OCI-M1 (cell line): ENCODE results near the gene CTNND2.

Source experiments
- DNase-seq: peaks from one replicate; lab custom pipeline; 2025; lab: John Stamatoyannopoulos, UW

The CTNND2 gene

DNA sequence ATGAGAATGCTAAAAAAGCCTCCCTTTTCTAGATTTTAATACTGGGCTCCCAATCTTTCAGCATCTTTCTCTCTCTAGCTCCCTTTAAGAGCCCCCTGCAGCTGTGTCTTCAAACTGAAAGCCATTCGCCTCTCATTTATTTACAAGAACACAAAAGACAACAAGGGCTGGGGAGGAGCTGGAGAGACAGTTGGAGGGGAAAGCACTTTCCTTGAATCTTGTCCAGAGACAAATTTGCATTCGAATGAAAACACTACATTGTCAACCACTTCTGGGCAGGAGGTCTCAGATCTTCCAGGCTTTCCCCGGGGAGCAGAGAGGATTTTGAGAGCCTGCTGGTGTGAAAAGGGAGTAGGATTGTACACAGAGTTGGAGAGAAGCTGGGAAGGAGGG, 518.3 kb downstream of the CTNND2 start:
- no peak for DNase-seq

DNA sequence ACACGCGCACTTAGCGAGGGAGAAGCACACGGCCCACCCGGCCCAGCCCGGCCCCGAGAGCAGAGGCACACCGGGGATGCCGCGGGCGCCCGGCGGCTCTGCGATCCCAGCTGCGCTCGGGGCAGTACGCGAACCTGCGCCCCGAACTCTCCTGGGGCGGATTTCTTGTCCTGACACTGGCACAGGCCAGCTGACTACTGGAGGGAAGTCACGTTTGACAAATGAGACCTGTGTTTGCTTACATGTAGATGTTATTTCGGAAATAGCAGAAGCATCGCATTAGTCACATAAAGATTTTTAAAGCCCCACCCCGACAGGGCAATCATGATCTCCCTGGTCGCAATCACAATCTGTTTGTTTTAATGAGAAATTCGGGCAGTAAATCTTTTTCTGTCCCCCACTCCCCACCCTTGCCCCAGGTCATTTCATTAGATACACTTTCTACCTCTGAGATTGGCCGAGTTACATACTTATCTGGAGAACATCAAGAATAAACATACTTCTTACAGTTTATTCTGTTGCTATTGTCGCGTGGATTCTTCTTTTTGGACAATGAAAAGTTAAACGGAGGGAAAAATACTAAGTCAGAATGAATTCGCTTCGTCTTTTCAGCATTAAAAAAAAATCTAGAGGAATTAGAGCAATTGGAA, 518.9 kb downstream of the CTNND2 start:
- DNase-seq, result no peak

DNA sequence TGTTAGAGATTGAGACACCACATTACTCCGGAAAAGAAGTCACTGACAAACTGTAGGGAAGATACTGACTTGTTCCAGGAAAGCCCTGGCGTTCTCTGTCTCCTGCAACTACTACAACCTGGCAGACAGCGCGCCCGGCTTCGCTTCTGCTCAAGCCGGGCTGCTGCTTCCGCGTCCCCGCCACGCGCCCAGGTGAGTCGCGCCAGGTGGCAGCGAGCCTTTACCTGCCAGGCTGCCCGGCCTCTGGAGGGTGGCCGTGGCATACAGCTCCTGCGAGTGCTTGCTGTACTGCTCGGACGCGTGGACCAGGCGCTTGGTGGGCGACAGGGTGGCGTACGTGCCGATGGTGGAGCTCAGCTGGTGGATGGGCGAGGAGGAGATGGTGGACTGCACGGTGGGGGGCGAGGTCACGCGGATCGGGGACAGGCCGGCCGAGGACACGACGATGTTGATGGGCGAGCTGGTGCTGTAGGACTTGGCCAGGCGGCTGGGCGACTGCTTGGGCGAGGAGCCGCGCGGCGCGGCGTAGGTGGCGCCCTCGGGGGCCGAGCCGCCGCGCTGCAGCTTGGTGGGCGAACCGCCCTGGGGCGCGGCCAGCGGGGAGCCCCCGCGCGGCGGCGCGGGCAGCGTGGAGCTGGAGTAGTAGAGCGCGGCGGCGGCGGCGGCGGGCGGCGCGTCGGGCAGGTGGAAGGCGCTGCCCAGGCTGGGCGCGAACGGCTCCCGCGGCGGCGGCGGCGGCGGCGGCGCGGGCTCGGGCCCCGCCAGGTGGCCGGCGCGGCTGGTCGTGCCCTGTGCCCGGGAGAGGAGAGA, 519.6 kb downstream of the CTNND2 start:
- no peak for DNase-seq

DNA sequence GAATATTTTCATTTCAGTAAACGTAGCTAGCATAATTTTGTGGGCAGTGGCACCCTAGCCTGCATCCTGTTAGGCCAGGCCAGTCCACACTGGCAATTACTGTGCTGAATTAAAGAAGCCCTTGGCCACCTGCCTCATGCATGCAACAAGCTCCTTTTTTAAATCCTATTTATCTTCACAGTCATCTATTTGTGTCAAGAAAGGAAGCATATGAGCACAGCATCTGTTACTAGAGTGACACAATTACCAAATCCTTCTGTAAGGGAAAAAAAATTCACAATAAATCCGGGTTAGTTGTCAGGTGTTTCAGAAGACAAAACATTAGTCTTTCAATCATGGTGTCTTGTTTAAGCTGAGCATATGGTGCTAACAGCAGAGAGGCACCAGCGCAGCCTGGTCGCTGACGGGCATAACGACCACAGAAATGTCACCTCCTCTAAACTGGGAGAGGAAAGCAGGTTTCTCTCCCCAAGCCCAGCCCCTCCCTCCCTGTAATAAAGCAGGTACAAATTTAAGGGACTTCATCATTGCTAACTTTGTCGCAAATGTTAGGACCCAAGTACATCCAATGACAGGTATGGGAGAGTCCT, 520.6 kb downstream of the CTNND2 start:
- no peak for DNase-seq

DNA sequence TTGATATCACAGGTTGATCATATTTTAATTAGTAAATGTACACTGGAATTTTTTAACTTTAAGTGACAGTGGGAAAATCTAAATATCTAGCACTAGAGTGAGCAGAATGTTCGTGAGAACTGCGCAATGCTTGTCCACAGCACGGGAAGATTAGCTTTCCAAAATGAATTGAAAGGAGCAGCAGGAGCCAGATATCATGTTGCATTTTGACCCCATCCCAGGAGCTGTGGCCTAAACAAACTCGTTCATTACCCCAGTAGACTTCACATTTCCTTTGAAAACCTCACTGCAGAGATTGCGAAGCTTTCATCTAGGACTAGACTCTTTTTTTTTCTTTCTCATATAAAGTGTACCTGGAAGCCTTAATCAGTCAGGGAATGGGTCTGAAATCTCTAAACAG, 525.8 kb downstream of the CTNND2 start:
- DNase-seq, result no peak

DNA sequence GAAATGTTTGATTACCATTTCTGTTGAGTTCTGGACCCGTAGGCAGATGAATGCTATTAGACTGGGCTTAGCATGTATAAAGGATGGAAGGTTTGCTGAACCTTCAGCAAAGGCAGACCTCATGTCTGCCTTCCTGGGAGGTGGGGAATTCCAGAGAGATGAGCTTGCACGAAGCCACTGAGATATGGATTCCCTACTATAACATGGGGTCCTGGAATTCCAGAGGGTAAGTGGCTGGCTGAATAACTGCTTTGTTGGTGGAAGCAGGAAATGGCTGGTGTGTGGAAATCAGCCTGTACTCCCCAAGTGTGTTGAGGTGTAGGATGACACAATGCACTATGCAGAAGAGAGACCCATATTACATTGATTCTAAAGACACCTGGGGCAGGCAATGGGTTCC, 526.4 kb downstream of the CTNND2 start:
- DNase-seq, result no peak

DNA sequence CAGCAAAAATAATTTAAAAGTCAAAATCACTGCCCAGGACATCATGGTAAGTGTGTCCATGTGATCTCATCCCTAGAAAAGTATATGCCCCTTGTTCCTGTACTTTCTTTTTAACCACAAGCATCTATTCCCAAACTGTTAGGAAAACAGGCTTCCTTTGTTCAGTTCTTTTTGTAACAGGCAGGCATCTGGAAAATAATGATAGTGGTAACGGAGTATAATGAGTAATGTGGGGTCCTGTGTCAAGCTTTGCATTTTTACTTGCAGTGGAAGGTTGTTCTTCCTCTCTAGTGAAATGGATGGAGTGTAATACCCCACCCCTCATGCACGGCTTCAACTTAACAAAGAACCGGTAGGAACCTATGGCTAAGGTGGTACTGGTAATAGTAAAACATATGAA, 532.1 kb downstream of the CTNND2 start:
- DNase-seq, result no peak

DNA sequence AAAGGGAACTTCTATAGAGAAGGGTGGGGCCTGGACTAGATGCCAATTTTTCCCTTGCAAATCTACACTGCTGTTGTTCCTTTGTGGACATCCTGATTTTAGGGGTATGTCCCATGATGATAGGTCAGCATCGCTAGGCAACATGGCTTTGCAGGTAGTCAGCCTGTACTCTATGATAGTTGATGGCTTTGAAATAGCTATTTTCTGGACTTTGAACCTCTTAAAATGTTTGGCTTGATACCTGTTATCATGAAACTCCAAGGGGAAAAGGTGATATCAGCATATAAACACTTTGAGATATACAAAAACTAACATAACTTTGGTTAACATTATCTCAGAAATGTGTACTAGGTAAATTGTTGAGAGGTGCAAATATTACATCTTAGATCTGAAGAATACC, 533.2 kb downstream of the CTNND2 start:
- DNase-seq, result no peak

DNA sequence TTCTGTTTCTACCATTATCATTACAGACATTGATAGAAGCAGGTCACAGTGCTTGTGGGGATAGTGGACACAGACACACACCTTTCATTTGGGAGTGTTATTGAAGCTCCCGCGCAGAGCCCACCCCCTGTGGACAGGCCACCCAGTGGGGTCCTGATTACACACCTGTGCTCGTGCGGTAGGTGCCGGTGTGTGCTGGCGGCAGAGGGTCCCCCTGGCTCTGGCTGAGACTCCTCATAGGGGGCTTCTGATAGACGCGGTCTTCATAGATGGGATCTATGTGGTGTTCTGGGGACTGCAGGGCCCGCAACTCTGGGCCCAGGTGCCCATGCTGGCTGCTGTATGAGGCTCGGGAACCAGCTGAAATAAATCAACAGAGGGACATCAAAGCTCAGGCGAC, 539.7 kb downstream of the CTNND2 start:
- no peak for DNase-seq

DNA sequence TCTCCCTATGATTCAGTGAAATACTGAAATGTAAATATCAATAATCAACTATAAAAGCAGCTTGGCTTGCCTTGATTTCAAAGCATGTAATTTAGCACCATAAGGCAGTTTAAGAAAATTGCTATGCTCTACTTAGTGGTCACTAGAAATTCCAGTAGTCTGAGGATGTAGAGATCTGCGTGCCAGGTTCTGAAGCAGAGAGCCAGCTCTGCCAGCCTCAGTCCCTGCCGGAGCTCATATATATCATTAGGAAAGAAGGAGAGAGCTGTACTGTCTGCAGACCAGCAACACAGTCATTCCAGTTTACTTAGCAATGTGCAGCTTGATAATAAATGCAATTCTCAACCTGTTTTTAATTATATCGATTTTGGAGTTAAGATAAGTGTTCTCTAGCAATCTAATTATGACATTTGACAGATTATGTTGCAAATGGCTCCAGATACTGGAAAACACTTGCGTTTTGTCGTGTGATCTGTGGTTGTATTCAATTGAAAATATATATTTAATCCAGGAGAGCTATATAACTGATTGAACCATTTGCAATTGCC, 540.5 kb downstream of the CTNND2 start:
- no peak for DNase-seq

DNA sequence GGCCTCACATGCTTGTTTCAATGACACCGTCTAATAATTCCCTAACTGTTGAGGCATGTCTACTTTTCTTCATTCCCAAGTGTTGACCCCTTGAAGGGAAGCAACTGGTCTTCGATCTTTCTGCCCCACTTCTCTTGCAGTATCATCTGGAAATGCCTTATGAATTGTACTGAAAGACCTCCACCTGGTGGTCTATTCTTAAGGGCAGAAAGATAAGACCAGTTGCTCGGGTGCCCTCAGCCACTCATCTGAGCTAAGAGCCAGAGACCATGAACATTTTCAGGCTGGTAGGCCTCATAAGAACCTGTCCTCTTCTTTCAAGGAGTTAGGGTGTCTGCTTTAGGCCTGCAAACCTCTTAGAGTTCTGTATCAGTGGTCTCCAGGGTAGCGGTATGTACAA, 542.5 kb downstream of the CTNND2 start:
- DNase-seq, result no peak

DNA sequence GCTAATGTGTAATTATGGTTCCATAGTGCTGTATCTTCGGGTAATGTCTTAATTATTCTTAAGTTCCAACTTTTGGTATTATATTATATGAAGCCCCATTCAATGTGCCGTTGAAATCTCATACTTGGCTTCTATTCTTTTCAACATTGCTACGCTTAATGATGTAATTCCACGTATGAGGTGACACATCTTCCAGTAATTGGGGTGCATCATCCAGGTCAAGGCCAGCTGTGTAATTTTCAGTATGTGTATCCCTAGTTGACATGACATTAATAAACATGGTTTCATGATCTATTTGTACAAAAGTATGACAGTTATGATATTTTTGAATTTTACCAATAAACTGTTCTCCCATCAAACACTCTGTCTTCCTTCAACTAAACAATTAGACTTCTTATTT, 546.3 kb downstream of the CTNND2 start:
- no peak for DNase-seq

DNA sequence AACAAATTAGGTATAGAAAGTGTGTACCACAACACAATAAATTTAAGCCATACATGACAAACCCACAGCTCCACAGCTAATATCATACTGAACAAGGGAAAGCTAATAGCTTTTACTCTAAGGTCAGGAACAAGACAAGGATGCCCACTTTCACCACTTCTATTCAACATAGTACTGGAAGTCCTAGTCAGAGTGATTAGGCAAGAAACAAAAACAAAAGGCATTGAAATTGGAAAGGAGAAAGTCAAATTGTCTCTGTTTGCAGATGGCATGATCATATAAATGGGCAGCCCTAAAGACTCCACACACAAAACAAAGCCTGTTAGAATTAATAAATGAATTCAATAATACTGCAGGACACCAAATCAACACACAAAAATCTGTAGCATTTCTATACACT, 548.8 kb downstream of the CTNND2 start:
- DNase-seq, result no peak

DNA sequence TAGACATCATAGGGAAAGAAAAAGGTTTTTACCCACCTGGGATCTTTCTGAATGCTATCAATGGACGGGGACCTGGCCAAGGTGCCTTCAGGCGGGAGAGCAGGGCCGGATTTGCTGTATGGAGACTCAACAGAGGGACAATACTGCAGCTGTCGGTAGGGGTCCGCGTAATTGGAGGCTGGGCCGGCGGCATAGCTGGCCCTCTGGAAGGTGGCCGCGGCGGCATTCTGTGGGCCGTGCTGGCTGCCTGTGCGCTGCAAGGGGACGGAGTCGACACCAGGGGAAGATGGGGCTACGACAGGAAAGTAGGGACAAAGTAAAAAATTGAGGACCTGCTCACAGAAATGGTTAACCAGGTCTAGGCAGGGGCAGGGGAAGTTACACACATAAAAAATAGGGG, 557.9 kb downstream of the CTNND2 start:
- no peak for DNase-seq

DNA sequence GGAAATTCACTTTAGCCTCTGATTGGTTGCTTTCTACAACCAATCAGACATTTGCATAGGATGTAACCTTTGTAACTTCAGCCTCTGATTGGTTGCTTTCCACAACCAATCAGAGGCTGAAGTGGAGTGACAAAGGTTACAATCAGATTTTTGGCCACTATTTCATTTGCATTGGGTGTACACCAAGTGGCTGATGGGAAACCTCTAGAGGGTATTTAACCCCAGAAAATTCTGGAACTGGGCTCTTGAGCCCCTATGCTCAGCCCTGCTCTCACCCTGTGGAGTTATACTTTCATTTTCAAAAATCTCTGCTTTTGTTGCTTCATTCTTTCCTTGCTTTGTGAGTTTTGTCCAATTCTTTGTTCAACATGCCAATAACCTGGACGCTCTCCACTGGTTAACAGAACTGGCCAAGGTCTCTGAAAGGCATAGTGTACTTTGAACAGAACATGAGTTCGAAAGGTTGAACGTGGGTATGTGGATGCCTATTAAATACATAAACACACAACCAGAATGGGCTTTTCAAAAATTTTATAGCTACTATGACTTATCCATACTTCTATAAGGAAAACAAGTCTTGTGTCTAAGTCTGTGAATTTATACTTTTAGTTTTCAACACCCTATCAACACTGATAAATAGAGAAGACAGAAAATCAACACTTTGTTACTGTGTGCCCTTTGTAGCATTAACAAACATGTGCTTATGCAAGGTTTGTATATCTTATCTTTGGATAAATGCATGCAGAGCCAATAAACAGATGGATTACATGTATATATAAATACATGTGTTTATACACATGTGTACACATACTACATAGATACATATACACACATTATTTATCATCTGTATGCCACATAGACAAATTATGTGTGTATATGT, 568.1 kb downstream of the CTNND2 start:
- no peak for DNase-seq

DNA sequence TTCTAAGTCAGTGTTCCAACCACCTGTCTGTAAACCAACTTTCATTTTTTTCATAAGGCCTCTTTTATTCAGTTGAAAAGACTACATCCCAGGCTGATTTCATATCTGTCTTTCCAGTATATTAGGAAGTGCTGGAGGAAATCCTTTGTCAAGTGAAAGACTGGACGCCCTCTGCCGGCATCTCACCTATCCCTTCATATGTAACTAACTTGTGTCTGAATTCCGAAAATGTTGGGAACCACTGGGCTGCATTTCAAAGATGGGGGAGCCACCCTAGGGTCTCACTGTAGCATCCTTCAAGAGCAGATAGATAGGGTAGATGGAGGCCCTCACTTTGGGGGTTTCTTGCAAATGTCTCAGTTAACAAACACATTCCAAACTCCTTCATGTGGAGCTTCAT, 569.8 kb downstream of the CTNND2 start:
- peak; percentile 17 for DNase-seq

DNA sequence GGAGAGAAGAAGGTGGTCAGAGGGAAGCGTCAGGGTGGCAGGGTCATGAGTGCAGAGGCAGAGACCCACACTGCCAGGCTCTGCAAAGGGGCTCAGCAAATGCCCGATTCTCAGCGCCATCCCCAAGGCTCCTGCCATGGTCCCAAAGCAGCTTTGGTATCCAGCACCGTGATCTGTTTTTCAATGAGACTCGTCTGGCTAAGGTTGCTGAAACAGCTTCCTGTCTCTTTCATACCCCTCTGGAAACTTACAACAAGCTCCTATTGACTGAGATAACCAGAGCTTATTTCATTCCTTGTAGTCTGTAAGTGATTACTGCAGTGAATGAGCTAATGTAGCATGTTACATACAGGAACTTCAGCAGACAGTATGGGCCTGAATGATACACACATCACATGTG, 574.6 kb downstream of the CTNND2 start:
- no peak for DNase-seq

DNA sequence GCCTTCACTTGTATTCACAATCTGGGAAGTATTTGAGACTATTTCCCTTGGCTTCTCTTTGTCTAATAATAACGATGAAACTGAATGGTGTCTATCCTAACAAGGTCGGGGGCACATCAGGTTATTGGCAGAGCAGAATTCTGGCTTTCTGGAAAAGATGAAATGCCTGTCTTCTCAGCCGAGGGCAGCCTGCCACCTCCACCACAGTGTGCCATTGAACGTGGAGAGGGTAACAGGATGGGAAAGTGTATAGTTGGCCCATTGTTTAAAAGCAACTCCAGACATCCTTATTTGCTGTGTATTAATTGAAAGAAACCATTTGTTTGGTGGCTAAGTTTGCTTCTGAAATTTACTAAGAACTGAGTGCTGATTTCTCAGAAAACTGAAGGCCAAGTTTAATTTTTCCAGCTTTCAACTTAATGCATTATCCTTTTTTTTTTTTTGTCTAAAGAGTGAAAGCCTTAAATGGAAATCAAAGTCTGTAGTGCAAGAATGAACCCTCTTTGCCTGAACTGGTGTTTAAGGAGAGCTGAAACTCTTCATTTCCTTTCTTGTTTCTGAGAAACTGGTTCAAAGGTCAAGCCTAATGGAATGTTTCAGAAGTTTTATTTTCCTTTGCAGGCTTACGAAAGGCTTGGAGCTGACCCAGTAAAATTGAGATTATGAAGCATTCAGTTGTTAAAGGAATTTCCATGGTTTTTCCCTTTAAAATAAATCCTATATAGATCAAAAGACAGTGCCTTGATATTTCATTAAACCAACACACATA, 579.5 kb downstream of the CTNND2 start:
- DNase-seq, result no peak

DNA sequence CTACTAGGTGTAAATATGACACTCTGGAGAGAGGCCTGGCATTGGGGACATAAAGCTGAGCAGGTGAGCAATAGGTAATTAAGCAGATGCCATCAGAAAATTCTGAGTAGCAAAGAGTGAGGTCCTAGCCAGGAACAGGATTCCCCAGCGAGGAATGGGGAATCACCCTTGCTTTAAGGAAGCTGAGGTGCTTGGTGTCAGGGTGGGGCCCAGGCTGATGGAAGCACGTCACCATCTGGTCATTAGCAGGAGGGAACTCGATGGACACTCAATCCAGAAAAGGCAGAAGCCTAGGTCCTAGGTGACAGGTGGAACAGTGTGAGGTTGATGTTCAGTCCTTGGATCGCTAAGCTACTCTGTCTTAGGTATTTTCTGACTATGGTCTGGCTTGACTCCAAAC, 580.5 kb downstream of the CTNND2 start:
- DNase-seq, result no peak

DNA sequence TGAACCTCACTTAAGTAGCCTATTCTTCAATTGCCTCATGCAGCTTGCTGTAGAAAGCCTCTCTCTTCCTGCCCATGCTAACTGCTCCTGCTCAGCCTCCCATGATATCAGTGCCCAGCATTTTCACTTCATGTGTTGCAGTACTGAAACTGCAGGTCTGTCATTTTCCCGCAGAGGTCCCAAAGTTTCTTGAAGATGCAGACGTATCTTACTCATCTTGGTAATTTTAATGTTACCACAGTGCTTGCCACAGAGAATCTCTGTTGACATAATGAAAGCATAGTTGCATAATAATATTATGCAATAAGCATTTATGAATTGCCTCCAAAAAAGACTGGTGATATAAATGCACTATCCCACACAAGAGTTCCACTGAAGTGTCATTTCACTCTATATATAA, 582.1 kb downstream of the CTNND2 start:
- DNase-seq, result peak; percentile 17

DNA sequence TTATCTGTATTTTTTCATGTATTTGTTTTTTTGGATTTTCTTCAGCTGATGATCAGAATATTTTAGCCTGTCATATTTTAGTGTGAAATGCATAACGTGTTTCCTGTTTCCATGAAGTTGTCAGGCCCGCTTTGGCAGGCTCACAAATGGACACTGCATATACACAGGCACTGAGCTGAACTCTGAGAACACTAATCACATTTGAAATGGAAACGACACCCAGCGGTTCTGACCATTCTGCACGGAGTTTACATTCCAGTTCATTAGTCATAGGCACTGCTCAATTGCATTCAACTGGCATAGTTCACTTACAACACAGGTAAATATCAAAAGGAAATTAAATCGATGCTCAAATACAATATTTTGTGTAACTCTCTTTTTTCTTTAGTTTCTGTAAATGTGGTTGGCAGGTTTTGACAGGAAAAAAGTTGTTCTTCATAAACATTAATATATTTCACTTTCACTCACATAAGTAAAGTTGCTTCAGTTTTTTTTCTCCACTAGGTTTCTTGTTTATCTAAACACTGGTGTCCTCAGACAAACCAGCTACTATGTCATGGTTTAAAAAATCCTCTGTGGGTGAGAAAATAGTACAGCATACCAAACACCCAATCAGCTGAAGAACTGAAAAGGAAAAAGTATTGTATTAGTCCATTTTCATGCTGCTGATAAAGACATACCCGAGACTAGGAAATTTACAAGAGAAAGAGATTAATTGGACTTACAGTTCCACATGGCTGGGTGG, 584.2 kb downstream of the CTNND2 start:
- no peak for DNase-seq
